ENCODE measurements around the gene ALDH1L2.

The ALDH1L2 gene

GRCh38 chr12:105067511-105068031 lies 16.7 kb downstream of the ALDH1L2 start:
- H3K27me3 ChIP-seq (ENCODE audit: control insufficient read depth in 1 of 2, insufficient read depth in 2 of 2, low read length in 2 of 2): no peaks in the 10 kb centered on the region
- no peaks in the 10 kb centered on the region for H3K9me3 ChIP-seq (ENCODE audit: control insufficient read depth in 1 of 2, low read length in 2 of 2)
- no peak overlapping the region for H3K4me3 ChIP-seq (ENCODE audit: low read depth in 1 of 2, low read length in 2 of 2)
- no peaks in the 10 kb centered on the region for H3K36me3 ChIP-seq (ENCODE audit: control insufficient read depth in 1 of 2, insufficient read depth in 2 of 2, low read length in 2 of 2)
- H3K4me1 ChIP-seq (ENCODE audit: control insufficient read depth in 1 of 2, insufficient read depth in 2 of 2, low read length in 2 of 2): no peaks in the 10 kb centered on the region
- H3K27ac ChIP-seq (ENCODE audit: low read depth, low read length): no peak overlapping the region
- no peak overlapping the region for H3K9ac ChIP-seq (ENCODE audit: low read depth in 1 of 2, low read length in 2 of 2)

DNA sequence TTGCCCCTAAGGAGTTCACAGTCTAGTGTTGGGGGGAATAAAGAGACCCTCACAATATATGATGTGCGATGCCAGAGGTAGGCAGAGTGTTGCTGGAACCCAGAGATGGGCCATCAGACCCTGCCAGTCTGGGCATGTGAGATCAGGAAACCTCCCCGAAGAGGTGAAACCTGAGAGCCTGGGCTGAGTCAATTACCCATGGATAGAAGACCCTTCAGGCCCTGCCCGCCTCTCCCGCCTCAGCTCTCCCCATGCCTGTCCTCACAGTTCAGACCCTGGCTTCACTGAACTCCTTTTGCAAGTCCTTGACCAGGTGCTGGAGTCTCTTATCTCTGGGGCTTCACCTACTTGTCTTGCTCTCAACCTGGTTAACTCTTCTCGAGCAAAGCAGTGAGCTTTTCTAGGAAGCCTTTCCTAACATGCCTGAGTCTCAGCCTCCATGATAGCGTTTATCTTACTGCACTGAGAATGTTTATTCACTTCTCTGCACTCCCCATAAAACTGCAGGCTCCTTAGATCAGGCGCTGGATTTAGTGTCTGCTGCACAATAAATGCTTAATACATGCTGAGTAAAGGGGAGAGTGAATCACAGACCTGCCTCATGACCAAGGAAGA lies 19.6 kb downstream of the ALDH1L2 start:
- H3K4me3 ChIP-seq (ENCODE audit: low read depth in 1 of 2, low read length in 2 of 2): no peak overlapping the region
- no peak overlapping the region for H3K27ac ChIP-seq (ENCODE audit: low read depth, low read length)
- no peaks in the 10 kb centered on the region for H3K9me3 ChIP-seq (ENCODE audit: control insufficient read depth in 1 of 2, low read length in 2 of 2)
- no peaks in the 10 kb centered on the region for H3K4me1 ChIP-seq (ENCODE audit: control insufficient read depth in 1 of 2, insufficient read depth in 2 of 2, low read length in 2 of 2)
- no peaks in the 10 kb centered on the region for H3K27me3 ChIP-seq (ENCODE audit: control insufficient read depth in 1 of 2, insufficient read depth in 2 of 2, low read length in 2 of 2)
- H3K36me3 ChIP-seq (ENCODE audit: control insufficient read depth in 1 of 2, insufficient read depth in 2 of 2, low read length in 2 of 2): no peaks in the 10 kb centered on the region
- no peak overlapping the region for H3K9ac ChIP-seq (ENCODE audit: low read depth in 1 of 2, low read length in 2 of 2)

GRCh38 chr12:105060715-105061378 lies 23.4 kb downstream of the ALDH1L2 start:
- H3K9ac ChIP-seq (ENCODE audit: low read depth in 1 of 2, low read length in 2 of 2): no peak overlapping the region
- H3K9me3 ChIP-seq (ENCODE audit: control insufficient read depth in 1 of 2, low read length in 2 of 2): no peaks in the 10 kb centered on the region
- no peaks in the 10 kb centered on the region for H3K27me3 ChIP-seq (ENCODE audit: control insufficient read depth in 1 of 2, insufficient read depth in 2 of 2, low read length in 2 of 2)
- H3K4me3 ChIP-seq (ENCODE audit: low read depth in 1 of 2, low read length in 2 of 2): no peak overlapping the region
- H3K36me3 ChIP-seq (ENCODE audit: control insufficient read depth in 1 of 2, insufficient read depth in 2 of 2, low read length in 2 of 2): no peaks in the 10 kb centered on the region
- H3K27ac ChIP-seq (ENCODE audit: low read depth, low read length): no peak overlapping the region
- no peaks in the 10 kb centered on the region for H3K4me1 ChIP-seq (ENCODE audit: control insufficient read depth in 1 of 2, insufficient read depth in 2 of 2, low read length in 2 of 2)

DNA sequence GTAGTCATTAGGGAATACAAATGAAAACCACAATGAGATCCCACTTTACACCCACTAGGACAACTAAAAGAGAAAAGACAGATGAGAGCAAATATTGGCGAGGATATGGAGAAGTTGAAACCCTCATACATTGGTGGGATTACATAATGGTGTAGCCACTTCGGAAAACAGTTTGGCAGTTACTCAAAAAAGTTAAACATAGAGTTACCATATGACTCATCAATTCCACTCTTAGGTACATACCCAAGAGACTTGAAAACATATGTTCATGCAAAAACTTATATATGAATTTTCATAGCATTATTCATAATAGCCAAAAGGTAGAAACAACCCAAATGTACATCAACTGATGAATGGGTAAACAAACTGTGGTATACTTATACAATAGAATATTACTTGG lies 27.1 kb downstream of the ALDH1L2 start:
- Histone ChIP-seq H3K9me3 (ENCODE audit: control insufficient read depth in 1 of 2, low read length in 2 of 2) (no peaks in the 10 kb centered on the region), H3K4me3 (ENCODE audit: low read depth in 1 of 2, low read length in 2 of 2) (no peak overlapping the region), H3K27ac (ENCODE audit: low read depth, low read length) (no peak overlapping the region), H3K4me1 (ENCODE audit: control insufficient read depth in 1 of 2, insufficient read depth in 2 of 2, low read length in 2 of 2) (no peaks in the 10 kb centered on the region), H3K9ac (ENCODE audit: low read depth in 1 of 2, low read length in 2 of 2) (no peak overlapping the region), H3K27me3 (ENCODE audit: control insufficient read depth in 1 of 2, insufficient read depth in 2 of 2, low read length in 2 of 2) (no peaks in the 10 kb centered on the region), H3K36me3 (ENCODE audit: control insufficient read depth in 1 of 2, insufficient read depth in 2 of 2, low read length in 2 of 2) (no peaks in the 10 kb centered on the region)

DNA sequence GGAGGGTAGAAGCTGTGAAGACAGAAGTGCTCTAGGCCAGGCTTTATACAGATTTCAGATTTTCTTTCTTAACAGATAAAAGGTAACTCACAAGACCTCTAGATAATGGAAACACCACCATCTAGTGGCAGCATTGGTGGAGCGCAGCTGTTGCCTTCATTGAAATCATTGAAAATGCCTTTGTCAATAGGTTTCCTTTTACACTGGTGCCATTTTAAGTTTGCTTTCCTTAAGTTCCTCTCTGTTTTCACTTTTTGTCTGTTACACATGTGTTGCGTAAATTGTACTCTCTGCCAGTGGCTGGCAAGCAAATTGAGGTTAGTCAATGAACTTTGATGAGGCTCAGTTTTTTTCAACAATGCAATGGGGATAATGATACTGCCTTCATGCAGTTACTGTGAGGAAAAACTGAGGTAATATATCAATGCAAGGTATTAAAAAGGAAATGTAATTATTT lies 31.1 kb downstream of the ALDH1L2 start:
- H3K4me1 ChIP-seq (ENCODE audit: control insufficient read depth in 1 of 2, insufficient read depth in 2 of 2, low read length in 2 of 2): no peaks in the 10 kb centered on the region
- H3K4me3 ChIP-seq (ENCODE audit: low read depth in 1 of 2, low read length in 2 of 2): no peak overlapping the region
- no peaks in the 10 kb centered on the region for H3K27me3 ChIP-seq (ENCODE audit: control insufficient read depth in 1 of 2, insufficient read depth in 2 of 2, low read length in 2 of 2)
- no peaks in the 10 kb centered on the region for H3K9me3 ChIP-seq (ENCODE audit: control insufficient read depth in 1 of 2, low read length in 2 of 2)
- H3K27ac ChIP-seq (ENCODE audit: low read depth, low read length): no peak overlapping the region
- H3K9ac ChIP-seq (ENCODE audit: low read depth in 1 of 2, low read length in 2 of 2): no peak overlapping the region
- peaks cover 0 to 3% of the 10 kb centered on the region in 2 donors for H3K36me3 ChIP-seq (ENCODE audit: control insufficient read depth in 1 of 2, insufficient read depth in 2 of 2, low read length in 2 of 2)

GRCh38 chr12:105051981-105052380 lies 32.3 kb downstream of the ALDH1L2 start:
- Histone ChIP-seq H3K9ac (ENCODE audit: low read depth in 1 of 2, low read length in 2 of 2) (no peak overlapping the region), H3K36me3 (ENCODE audit: control insufficient read depth in 1 of 2, insufficient read depth in 2 of 2, low read length in 2 of 2) (peaks cover 0 to 3% of the 10 kb centered on the region in 2 donors), H3K4me3 (ENCODE audit: low read depth in 1 of 2, low read length in 2 of 2) (no peak overlapping the region), H3K4me1 (ENCODE audit: control insufficient read depth in 1 of 2, insufficient read depth in 2 of 2, low read length in 2 of 2) (no peaks in the 10 kb centered on the region), H3K27ac (ENCODE audit: low read depth, low read length) (no peak overlapping the region), H3K9me3 (ENCODE audit: control insufficient read depth in 1 of 2, low read length in 2 of 2) (no peaks in the 10 kb centered on the region), H3K27me3 (ENCODE audit: control insufficient read depth in 1 of 2, insufficient read depth in 2 of 2, low read length in 2 of 2) (no peaks in the 10 kb centered on the region)

- Histone ChIP-seq H3K27me3 (ENCODE audit: control insufficient read depth in 1 of 2, insufficient read depth in 2 of 2, low read length in 2 of 2) (no peaks in the 10 kb centered on the region), H3K27ac (ENCODE audit: low read depth, low read length) (no peak overlapping the region), H3K9me3 (ENCODE audit: control insufficient read depth in 1 of 2, low read length in 2 of 2) (no peaks in the 10 kb centered on the region), H3K9ac (ENCODE audit: low read depth in 1 of 2, low read length in 2 of 2) (no peak overlapping the region), H3K4me3 (ENCODE audit: low read depth in 1 of 2, low read length in 2 of 2) (no peak overlapping the region), H3K36me3 (ENCODE audit: control insufficient read depth in 1 of 2, insufficient read depth in 2 of 2, low read length in 2 of 2) (peaks cover 0 to 3% of the 10 kb centered on the region in 2 donors), H3K4me1 (ENCODE audit: control insufficient read depth in 1 of 2, insufficient read depth in 2 of 2, low read length in 2 of 2) (no peaks in the 10 kb centered on the region)
These were observed 35.9 kb downstream of the ALDH1L2 start for GRCh38 chr12:105048315-105048714.

DNA sequence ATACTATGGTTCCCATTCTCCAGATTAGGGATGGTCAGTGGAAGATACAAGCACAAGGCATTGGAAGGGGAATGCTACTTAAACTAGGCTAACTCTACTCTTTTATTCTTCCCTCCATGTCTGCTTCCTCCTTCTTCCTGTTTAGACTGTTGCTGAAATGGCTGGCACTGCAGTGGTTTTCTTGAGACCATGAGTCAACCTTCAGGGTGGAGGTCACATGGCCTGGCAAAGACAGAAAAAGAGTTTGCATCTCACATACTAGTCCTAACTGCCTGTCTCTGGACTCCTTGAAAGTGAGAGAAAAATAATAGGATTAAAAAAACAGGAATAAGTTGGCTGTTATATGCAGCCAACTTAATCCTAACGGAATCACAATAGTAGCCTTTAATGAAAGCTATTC lies 37.0 kb downstream of the ALDH1L2 start:
- H3K4me1 ChIP-seq (ENCODE audit: control insufficient read depth in 1 of 2, insufficient read depth in 2 of 2, low read length in 2 of 2): no peaks in the 10 kb centered on the region
- H3K4me3 ChIP-seq (ENCODE audit: low read depth in 1 of 2, low read length in 2 of 2): no peak overlapping the region
- no peak overlapping the region for H3K27ac ChIP-seq (ENCODE audit: low read depth, low read length)
- peaks cover 0 to 3% of the 10 kb centered on the region in 2 donors for H3K36me3 ChIP-seq (ENCODE audit: control insufficient read depth in 1 of 2, insufficient read depth in 2 of 2, low read length in 2 of 2)
- no peaks in the 10 kb centered on the region for H3K9me3 ChIP-seq (ENCODE audit: control insufficient read depth in 1 of 2, low read length in 2 of 2)
- H3K27me3 ChIP-seq (ENCODE audit: control insufficient read depth in 1 of 2, insufficient read depth in 2 of 2, low read length in 2 of 2): no peaks in the 10 kb centered on the region
- H3K9ac ChIP-seq (ENCODE audit: low read depth in 1 of 2, low read length in 2 of 2): no peak overlapping the region

DNA sequence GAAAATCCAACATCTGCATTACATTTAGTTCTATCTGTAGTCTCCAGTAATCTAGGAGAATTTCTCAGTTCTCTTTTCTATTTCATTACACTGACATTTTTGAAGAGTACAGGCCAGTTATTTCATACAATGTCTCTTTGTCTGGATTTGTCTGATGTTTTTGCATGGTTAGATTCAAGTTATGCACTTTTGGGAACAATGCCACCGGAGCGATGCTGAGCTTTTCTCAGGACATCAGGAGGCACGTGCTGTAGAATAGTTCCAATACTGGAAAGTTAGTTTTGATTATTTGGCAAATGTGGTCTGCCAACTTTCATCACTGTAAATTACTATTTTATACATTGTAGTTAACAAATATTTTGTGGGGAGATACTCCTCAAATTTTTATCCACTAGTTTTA lies 43.1 kb downstream of the ALDH1L2 start:
- no peak overlapping the region for H3K9ac ChIP-seq (ENCODE audit: low read depth in 1 of 2, low read length in 2 of 2)
- H3K4me1 ChIP-seq (ENCODE audit: control insufficient read depth in 1 of 2, insufficient read depth in 2 of 2, low read length in 2 of 2): no peaks in the 10 kb centered on the region
- no peaks in the 10 kb centered on the region for H3K9me3 ChIP-seq (ENCODE audit: control insufficient read depth in 1 of 2, low read length in 2 of 2)
- no peak overlapping the region for H3K27ac ChIP-seq (ENCODE audit: low read depth, low read length)
- no peaks in the 10 kb centered on the region for H3K36me3 ChIP-seq (ENCODE audit: control insufficient read depth in 1 of 2, insufficient read depth in 2 of 2, low read length in 2 of 2)
- H3K27me3 ChIP-seq (ENCODE audit: control insufficient read depth in 1 of 2, insufficient read depth in 2 of 2, low read length in 2 of 2): no peaks in the 10 kb centered on the region
- no peak overlapping the region for H3K4me3 ChIP-seq (ENCODE audit: low read depth in 1 of 2, low read length in 2 of 2)

- no peak overlapping the region for H3K27ac ChIP-seq (ENCODE audit: low read depth, low read length)
- no peak overlapping the region for H3K4me3 ChIP-seq (ENCODE audit: low read depth in 1 of 2, low read length in 2 of 2)
- H3K36me3 ChIP-seq (ENCODE audit: control insufficient read depth in 1 of 2, insufficient read depth in 2 of 2, low read length in 2 of 2): no peaks in the 10 kb centered on the region
- H3K9me3 ChIP-seq (ENCODE audit: control insufficient read depth in 1 of 2, low read length in 2 of 2): no peaks in the 10 kb centered on the region
- H3K4me1 ChIP-seq (ENCODE audit: control insufficient read depth in 1 of 2, insufficient read depth in 2 of 2, low read length in 2 of 2): no peaks in the 10 kb centered on the region
- H3K9ac ChIP-seq (ENCODE audit: low read depth in 1 of 2, low read length in 2 of 2): no peak overlapping the region
- no peaks in the 10 kb centered on the region for H3K27me3 ChIP-seq (ENCODE audit: control insufficient read depth in 1 of 2, insufficient read depth in 2 of 2, low read length in 2 of 2)
These were observed 43.8 kb downstream of the ALDH1L2 start for GRCh38 chr12:105040476-105040875.

All from duodenal mucosa (tissue), 2 donors.